ENCODE results near the gene OCIAD2.
A peak's percentile ranks its signal among the peaks of the same experiment; 100 is the strongest.
"Not testable (repeated sequence)": the region's sequence is repeated elsewhere in the genome, so short reads cannot be mapped to it uniquely, and the experiment has no call there.

Gene OCIAD2

DNA sequence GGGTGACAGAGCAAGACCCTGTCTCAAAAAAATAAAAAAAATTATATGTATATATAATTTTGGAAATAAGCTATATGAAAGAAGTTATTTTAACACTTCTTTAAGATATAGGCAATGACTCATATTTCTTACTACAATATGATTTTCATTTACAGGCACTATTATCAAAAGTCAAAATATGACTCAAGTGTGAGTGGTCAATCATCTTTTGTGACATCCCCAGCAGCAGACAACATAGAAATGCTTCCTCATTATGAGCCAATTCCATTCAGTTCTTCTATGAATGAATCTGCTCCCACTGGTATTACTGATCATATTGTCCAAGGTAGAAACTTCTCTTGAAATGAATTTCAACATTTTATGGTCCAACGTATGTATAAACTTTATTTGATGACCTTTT lies 54.9 kb downstream of the OCIAD2 start:
- DNase-seq = no peak

DNA sequence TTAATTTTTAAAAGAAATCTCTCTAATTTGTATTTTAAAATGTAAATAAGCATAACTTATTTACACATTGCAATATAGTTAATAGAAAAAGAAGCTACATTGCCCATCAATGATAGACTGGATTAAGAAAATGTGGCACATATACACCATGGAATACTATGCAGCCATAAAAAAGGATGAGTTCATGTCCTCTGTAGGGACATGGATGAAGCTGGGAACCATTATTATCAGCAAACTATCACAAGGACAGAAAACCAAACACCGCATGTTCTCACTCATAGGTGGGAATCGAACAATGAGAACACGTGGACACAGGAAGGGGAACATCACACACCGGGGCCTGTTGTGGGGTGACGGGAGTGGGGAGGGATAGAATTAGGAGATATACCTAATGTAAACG lies 57.8 kb downstream of the OCIAD2 start:
- DNase-seq = not testable (repeated sequence)

DNA sequence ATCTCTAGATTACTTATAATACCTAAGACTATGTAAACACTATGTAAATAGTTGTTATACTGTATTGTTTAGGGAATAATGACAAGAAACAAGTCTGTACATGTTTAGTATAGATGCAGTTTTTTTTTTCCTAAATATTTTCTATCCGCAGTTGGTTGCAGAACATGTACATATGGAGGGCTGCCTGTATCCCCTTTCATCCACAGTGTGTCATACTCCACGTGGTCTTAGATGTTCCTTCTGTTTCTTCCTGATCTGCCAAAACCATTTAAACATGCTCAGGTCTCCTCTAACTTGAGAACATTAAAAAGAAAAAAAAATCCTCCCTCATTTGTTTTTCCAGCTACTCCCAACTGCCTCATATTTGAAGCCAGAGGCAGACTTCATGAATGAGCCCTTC lies 61.7 kb downstream of the OCIAD2 start:
- peak; percentile 67 for DNase-seq

DNA sequence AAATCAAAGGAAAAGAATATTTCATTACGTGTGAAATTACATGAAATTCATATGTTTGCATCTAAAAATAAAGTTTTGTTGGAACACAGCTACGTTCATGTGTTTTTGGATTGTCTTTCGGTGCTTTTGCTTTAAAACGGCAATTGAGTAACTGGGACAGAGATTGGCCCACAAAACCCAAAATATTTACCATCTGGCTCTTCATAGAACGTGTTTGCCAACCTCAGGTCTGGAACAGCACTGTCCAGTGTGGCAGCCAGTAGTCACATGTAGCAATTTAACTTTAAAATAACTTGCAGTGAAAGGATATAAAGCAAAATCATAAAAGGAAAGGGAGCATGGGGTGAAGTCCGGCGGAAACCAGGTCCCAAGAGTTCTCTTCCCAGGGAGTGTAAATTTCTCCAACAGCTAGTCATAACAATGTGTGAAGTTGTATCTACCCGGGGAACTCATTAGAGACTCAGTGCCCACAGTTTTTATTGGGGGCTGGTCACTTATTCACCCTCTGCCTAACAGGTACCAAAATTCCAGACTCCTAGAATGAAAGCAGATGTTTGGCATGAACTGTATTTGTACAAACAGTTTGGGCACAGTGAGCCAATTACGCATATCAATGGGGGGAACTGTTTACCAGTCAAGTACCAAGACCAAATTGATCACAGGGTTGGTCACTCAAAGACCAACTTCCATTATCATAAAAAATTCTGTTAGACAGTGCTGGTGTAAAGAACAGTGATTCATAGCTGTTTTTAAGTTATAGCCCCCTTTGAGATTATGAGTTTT lies 65.3 kb downstream of the OCIAD2 start:
- no peak for DNase-seq

DNA sequence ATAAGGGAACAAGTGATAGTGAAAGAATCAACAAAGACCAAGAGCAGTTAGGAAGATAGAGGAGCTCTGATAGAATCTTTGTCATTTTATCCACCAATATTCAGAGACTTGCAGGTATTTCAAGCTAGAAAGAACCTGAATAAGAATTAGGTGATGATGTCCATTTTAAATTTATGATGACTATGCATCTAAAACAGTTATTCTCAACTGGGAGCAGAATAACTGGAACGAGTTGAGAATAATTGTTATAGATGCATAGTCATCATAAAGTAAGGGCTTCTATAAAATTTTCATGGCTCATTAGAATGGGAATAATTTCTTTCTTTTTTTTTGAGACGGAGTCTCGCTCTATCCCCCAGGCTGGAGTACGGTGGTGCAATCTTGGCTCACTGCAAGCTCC lies 69.9 kb downstream of the OCIAD2 start:
- no peak for DNase-seq

Measured in NCI-H1694 treated with DMSO at 0.1 percent for 48 hours (cell line).